PFSK-1 (cell line): ENCODE results near the gene CHST10.

Source experiments
- POLR2AphosphoS5 ChIP-seq: IDR thresholded peaks from 2 replicates; pipeline ENCODE4 v1.6.1; 2012; ENCODE audit warnings: low read depth, mild to moderate bottlenecking, control low read depth, low read length, moderate library complexity
- SIN3A ChIP-seq: IDR thresholded peaks from 2 replicates; pipeline ENCODE4 v1.6.1; 2012; ENCODE audit warnings: mild to moderate bottlenecking, low read length, moderate library complexity, borderline replicate concordance; ENCODE audit not compliant: insufficient read depth

GRCh38 chr2:100409975-100410647, 7.4 kb downstream of the CHST10 start:
- TF ChIP-seq POLR2AphosphoS5 = no peak
- no peak for TF ChIP-seq SIN3A
